ENCODE data around the gene NDUFA8. TPM values are rescaled to one million over a fixed set of nuclear protein-coding genes. Genes with fewer than 3 reads are reported as not detected.

The NDUFA8 gene
- total and polyA plus RNA-seq, 2 donors (not counting 1 experiment from before 2014, with no cell fraction given): 26.6 to 90.2 TPM

DNA sequence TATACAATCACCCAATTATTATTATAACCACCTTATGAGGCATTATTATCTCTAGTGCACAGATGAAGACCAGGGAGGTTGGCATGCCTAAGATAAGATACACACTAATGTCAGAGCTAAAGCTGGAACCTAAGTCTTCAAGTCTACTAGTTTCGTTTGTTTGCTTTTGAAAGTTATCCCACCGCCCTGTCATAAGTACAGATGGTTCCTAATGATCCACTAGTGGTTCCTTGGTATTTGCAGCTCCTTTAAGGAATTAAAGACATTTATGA is 14.1 kb downstream of the NDUFA8 start:
- H4K20me1 ChIP-seq (ENCODE audit: control insufficient read depth, extremely low read depth, insufficient read depth, low read length): peaks cover 2% of the 10 kb centered on the region
- DNase-seq (ENCODE audit: low read depth in 2 of 2): no peak
- H3K27ac ChIP-seq (ENCODE audit: insufficient read depth, low read length): no peak overlapping the region
- peaks cover 2% of the 10 kb centered on the region for H3K36me3 ChIP-seq (ENCODE audit: control insufficient read depth, insufficient read depth, low read length)
- no peak overlapping the region for H2AFZ ChIP-seq (ENCODE audit: low read length)
- no peak overlapping the region for H3K4me3 ChIP-seq (replicated peaks in 1 of 4; ENCODE audit: control extremely low read depth in 1 of 4, insufficient read depth in 1 of 4, low read depth in 3 of 4, low read length in 4 of 4)
- H3K4me2 ChIP-seq (ENCODE audit: extremely low read depth, insufficient read depth, low read length): no peak overlapping the region
- no peaks in the 10 kb centered on the region for H3K4me1 ChIP-seq (ENCODE audit: control insufficient read depth, extremely low read depth, insufficient read depth, low read length)
- no peaks in the 10 kb centered on the region for H3K27me3 ChIP-seq (ENCODE audit: control insufficient read depth, insufficient read depth, low read length)
- H3K79me2 ChIP-seq (ENCODE audit: control insufficient read depth, insufficient read depth, low read length): no peaks in the 10 kb centered on the region
- TF ChIP-seq, protein P1, sequence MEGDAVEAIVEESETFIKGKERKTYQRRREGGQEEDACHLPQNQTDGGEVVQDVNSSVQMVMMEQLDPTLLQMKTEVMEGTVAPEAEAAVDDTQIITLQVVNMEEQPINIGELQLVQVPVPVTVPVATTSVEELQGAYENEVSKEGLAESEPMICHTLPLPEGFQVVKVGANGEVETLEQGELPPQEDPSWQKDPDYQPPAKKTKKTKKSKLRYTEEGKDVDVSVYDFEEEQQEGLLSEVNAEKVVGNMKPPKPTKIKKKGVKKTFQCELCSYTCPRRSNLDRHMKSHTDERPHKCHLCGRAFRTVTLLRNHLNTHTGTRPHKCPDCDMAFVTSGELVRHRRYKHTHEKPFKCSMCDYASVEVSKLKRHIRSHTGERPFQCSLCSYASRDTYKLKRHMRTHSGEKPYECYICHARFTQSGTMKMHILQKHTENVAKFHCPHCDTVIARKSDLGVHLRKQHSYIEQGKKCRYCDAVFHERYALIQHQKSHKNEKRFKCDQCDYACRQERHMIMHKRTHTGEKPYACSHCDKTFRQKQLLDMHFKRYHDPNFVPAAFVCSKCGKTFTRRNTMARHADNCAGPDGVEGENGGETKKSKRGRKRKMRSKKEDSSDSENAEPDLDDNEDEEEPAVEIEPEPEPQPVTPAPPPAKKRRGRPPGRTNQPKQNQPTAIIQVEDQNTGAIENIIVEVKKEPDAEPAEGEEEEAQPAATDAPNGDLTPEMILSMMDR (conservative IDR thresholded peaks at IDR 0.05 in 1 of 2, IDR thresholded peaks at IDR 0.05 in 1 of 2; ENCODE audit: low read depth in 1 of 2, low read length in 2 of 2): no peak
- TF ChIP-seq EZH2 (IDR thresholded peaks at IDR 0.05; ENCODE audit: low read length, missing control alignments): no peak
- H3K9ac ChIP-seq (ENCODE audit: insufficient read depth, low read length): no peak overlapping the region
- H3K9me3 ChIP-seq (ENCODE audit: control insufficient read depth, insufficient read depth, low read depth, low read length): no peaks in the 10 kb centered on the region

DNA sequence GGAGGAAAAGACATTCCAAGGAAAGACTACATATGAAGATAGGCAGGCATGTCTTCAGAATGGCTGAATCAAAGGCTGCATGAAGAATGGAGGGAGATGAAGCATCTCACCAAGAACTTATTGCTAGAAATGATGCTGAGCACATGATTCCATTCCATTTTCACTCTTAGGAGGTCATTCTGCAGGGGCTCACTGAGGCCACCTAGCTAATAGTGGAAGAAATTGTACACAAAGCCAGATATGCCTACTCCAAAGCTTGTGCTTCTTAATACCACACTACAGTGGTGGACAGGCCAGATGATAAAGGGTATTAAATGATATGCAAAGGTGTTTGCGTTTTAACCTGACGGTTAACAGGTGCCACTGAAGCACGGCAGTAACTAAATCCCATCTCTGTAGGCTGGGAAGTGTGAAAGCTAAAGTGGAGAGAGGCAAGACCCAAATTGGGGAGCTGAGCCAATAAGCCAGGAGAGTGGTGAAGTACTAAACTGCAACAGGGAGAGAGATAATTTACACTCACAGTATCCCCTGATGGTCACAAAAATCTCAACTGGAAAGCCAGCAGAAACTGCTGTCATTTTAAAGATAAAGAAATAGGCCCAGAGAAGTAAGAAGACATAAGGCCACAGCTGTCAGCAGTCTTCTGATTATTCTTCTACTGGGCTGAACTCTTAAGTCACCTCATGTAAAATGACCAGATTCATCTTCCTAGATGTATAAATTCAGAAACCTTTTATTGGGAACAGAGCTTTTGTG is 14.6 kb downstream of the NDUFA8 start:
- no peak overlapping the region for H2AFZ ChIP-seq (ENCODE audit: low read length)
- H3K9ac ChIP-seq (ENCODE audit: insufficient read depth, low read length): no peak overlapping the region
- peaks cover 2% of the 10 kb centered on the region for H4K20me1 ChIP-seq (ENCODE audit: control insufficient read depth, extremely low read depth, insufficient read depth, low read length)
- no peak for TF ChIP-seq EZH2 (IDR thresholded peaks at IDR 0.05; ENCODE audit: low read length, missing control alignments)
- TF ChIP-seq, protein P1 (conservative IDR thresholded peaks at IDR 0.05 in 1 of 2, IDR thresholded peaks at IDR 0.05 in 1 of 2; ENCODE audit: low read depth in 1 of 2, low read length in 2 of 2): peak in 1 of 2 donors; percentile 47
- no peaks in the 10 kb centered on the region for H3K79me2 ChIP-seq (ENCODE audit: control insufficient read depth, insufficient read depth, low read length)
- H3K4me1 ChIP-seq (ENCODE audit: control insufficient read depth, extremely low read depth, insufficient read depth, low read length): no peaks in the 10 kb centered on the region
- peaks cover 2% of the 10 kb centered on the region for H3K36me3 ChIP-seq (ENCODE audit: control insufficient read depth, insufficient read depth, low read length)
- no peak overlapping the region for H3K4me3 ChIP-seq (replicated peaks in 1 of 4; ENCODE audit: control extremely low read depth in 1 of 4, insufficient read depth in 1 of 4, low read depth in 3 of 4, low read length in 4 of 4)
- no peak overlapping the region for H3K4me2 ChIP-seq (ENCODE audit: extremely low read depth, insufficient read depth, low read length)
- no peak overlapping the region for H3K27ac ChIP-seq (ENCODE audit: insufficient read depth, low read length)
- no peaks in the 10 kb centered on the region for H3K9me3 ChIP-seq (ENCODE audit: control insufficient read depth, insufficient read depth, low read depth, low read length)
- DNase-seq (ENCODE audit: low read depth in 2 of 2): peak in 1 of 2 donors; percentile 21
- H3K27me3 ChIP-seq (ENCODE audit: control insufficient read depth, insufficient read depth, low read length): no peaks in the 10 kb centered on the region

DNA sequence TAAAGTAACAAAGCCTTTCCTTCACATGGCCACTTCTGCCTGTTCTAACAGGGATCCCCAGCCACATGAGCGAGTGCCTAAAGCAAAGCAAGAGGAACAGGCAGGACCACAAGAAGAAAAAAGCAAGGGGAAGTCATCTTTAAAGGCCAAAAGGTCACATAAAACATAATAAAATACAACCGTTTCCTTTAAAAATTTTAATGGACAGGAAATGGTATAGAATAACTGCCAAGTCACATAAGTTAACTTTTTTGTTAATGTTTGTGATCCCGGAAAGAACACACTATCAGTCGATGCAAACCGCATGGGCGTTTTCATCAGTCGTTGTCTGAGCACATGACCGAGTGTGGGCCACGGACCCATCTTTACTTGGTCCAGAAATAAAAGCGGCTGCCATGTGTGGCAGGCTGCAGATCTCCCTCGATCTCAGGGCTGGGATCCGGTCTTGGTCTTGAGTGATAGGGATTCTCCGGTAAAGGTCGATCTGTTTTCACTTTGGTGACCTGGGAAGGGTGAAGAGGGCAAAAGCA is 15.6 kb downstream of the NDUFA8 start:
- no peaks in the 10 kb centered on the region for H3K9me3 ChIP-seq (ENCODE audit: control insufficient read depth, insufficient read depth, low read depth, low read length)
- TF ChIP-seq, protein P1 (conservative IDR thresholded peaks at IDR 0.05 in 1 of 2, IDR thresholded peaks at IDR 0.05 in 1 of 2; ENCODE audit: low read depth in 1 of 2, low read length in 2 of 2): no peak
- TF ChIP-seq EZH2 (IDR thresholded peaks at IDR 0.05; ENCODE audit: low read length, missing control alignments): no peak
- no peak overlapping the region for H3K4me3 ChIP-seq (replicated peaks in 1 of 4; ENCODE audit: control extremely low read depth in 1 of 4, insufficient read depth in 1 of 4, low read depth in 3 of 4, low read length in 4 of 4)
- H3K79me2 ChIP-seq (ENCODE audit: control insufficient read depth, insufficient read depth, low read length): no peaks in the 10 kb centered on the region
- peaks cover 2% of the 10 kb centered on the region for H3K36me3 ChIP-seq (ENCODE audit: control insufficient read depth, insufficient read depth, low read length)
- H3K4me2 ChIP-seq (ENCODE audit: extremely low read depth, insufficient read depth, low read length): no peak overlapping the region
- H4K20me1 ChIP-seq (ENCODE audit: control insufficient read depth, extremely low read depth, insufficient read depth, low read length): peaks cover 2% of the 10 kb centered on the region
- DNase-seq (ENCODE audit: low read depth in 2 of 2): no peak
- no peak overlapping the region for H3K27ac ChIP-seq (ENCODE audit: insufficient read depth, low read length)
- no peak overlapping the region for H2AFZ ChIP-seq (ENCODE audit: low read length)
- H3K4me1 ChIP-seq (ENCODE audit: control insufficient read depth, extremely low read depth, insufficient read depth, low read length): no peaks in the 10 kb centered on the region
- no peaks in the 10 kb centered on the region for H3K27me3 ChIP-seq (ENCODE audit: control insufficient read depth, insufficient read depth, low read length)
- no peak overlapping the region for H3K9ac ChIP-seq (ENCODE audit: insufficient read depth, low read length)

Data from fibroblast of lung (primary cell).